ENCODE results near the gene PXDN.
"Not testable (repeated sequence)": the region's sequence is repeated elsewhere in the genome, so short reads cannot be mapped to it uniquely, and the experiment has no call there.

The PXDN gene

GRCh38 chr2:1697601-1698000 lies 46.7 kb downstream of the PXDN start:
- DNase-seq, result no peak

GRCh38 chr2:1696472-1696871 lies 47.8 kb downstream of the PXDN start:
- no peak for DNase-seq

- DNase-seq, result no peak
Measured at GRCh38 chr2:1694371-1695271, 49.7 kb downstream of the PXDN start.

- DNase-seq, result no peak
Measured at GRCh38 chr2:1693723-1694122, 50.6 kb downstream of the PXDN start.

- DNase-seq, result no peak
Measured at GRCh38 chr2:1692342-1692741, 52.0 kb downstream of the PXDN start.

GRCh38 chr2:1691366-1691765 lies 52.9 kb downstream of the PXDN start:
- DNase-seq, result no peak

- no peak for DNase-seq
Measured at GRCh38 chr2:1690056-1690775, 54.1 kb downstream of the PXDN start.

GRCh38 chr2:1688859-1689258 lies 55.5 kb downstream of the PXDN start:
- no peak for DNase-seq

GRCh38 chr2:1688161-1688560 lies 56.2 kb downstream of the PXDN start:
- DNase-seq, result no peak

GRCh38 chr2:1687254-1687653 lies 57.1 kb downstream of the PXDN start:
- DNase-seq, result no peak

GRCh38 chr2:1686784-1687105 lies 57.6 kb downstream of the PXDN start:
- DNase-seq, result no peak

GRCh38 chr2:1685957-1686783 lies 58.1 kb downstream of the PXDN start:
- DNase-seq, result no peak

GRCh38 chr2:1685078-1685956 lies 59.0 kb downstream of the PXDN start:
- no peak for DNase-seq

- DNase-seq, result no peak
Measured at GRCh38 chr2:1683297-1683696, 61.0 kb downstream of the PXDN start.

GRCh38 chr2:1682181-1682440 lies 62.2 kb downstream of the PXDN start:
- no peak for DNase-seq

GRCh38 chr2:1681323-1682180 lies 62.8 kb downstream of the PXDN start:
- DNase-seq, result no peak

GRCh38 chr2:1681017-1681318 lies 63.3 kb downstream of the PXDN start:
- no peak for DNase-seq

GRCh38 chr2:1680222-1681016 lies 63.9 kb downstream of the PXDN start:
- DNase-seq, result no peak

GRCh38 chr2:1679488-1680039 lies 64.8 kb downstream of the PXDN start:
- not testable (repeated sequence) for DNase-seq

- not testable (repeated sequence) for DNase-seq
Measured at GRCh38 chr2:1679065-1679464, 65.2 kb downstream of the PXDN start.

GRCh38 chr2:1678609-1679008 lies 65.7 kb downstream of the PXDN start:
- DNase-seq, result no peak
